ENCODE results near the gene CALM1.

Gene CALM1

GRCh38 chr14:90434370-90435020, 37.7 kb downstream of the CALM1 start:
- H3K4me3 Mint-ChIP-seq, result no peak overlapping the region
- H3K36me3 Mint-ChIP-seq (ENCODE audit: low read depth), result no peaks in the 10 kb centered on the region
- no peaks in the 10 kb centered on the region for H3K9me3 Mint-ChIP-seq
- H3K4me1 Mint-ChIP-seq (ENCODE audit: low read depth), result no peaks in the 10 kb centered on the region
- no peaks in the 10 kb centered on the region for H3K27me3 Mint-ChIP-seq
- no peak overlapping the region for H3K27ac Mint-ChIP-seq

- Mint-ChIP-seq H3K36me3 (ENCODE audit: low read depth) (no peaks in the 10 kb centered on the region), H3K27ac (no peak overlapping the region), H3K4me3 (no peak overlapping the region), H3K4me1 (ENCODE audit: low read depth) (no peaks in the 10 kb centered on the region), H3K27me3 (no peaks in the 10 kb centered on the region), H3K9me3 (no peaks in the 10 kb centered on the region)
Measured at GRCh38 chr14:90438841-90439240, 42.0 kb downstream of the CALM1 start.

GRCh38 chr14:90440021-90440451, 43.2 kb downstream of the CALM1 start:
- Mint-ChIP-seq H3K27ac (no peak overlapping the region), H3K4me1 (ENCODE audit: low read depth) (no peaks in the 10 kb centered on the region), H3K27me3 (no peaks in the 10 kb centered on the region)

GRCh38 chr14:90440592-90440991, 43.8 kb downstream of the CALM1 start:
- Mint-ChIP-seq H3K9me3 (no peaks in the 10 kb centered on the region), H3K36me3 (ENCODE audit: low read depth) (no peaks in the 10 kb centered on the region), H3K4me1 (ENCODE audit: low read depth) (no peaks in the 10 kb centered on the region), H3K4me3 (no peak overlapping the region), H3K27me3 (no peaks in the 10 kb centered on the region), H3K27ac (no peak overlapping the region)

More at GRCh38 chr14:90440021-90440451, 43.2 kb downstream of the CALM1 start:
- Mint-ChIP-seq H3K36me3 (ENCODE audit: low read depth) (no peaks in the 10 kb centered on the region), H3K9me3 (no peaks in the 10 kb centered on the region), H3K4me3 (no peak overlapping the region)

- Mint-ChIP-seq H3K4me1 (ENCODE audit: low read depth) (no peaks in the 10 kb centered on the region), H3K4me3 (no peak overlapping the region), H3K36me3 (ENCODE audit: low read depth) (no peaks in the 10 kb centered on the region)
Measured at GRCh38 chr14:90442388-90442787, 45.6 kb downstream of the CALM1 start.

GRCh38 chr14:90443161-90444076, 46.6 kb downstream of the CALM1 start:
- H3K9me3 Mint-ChIP-seq, result no peaks in the 10 kb centered on the region
- H3K4me3 Mint-ChIP-seq, result no peak overlapping the region
- H3K27me3 Mint-ChIP-seq, result no peaks in the 10 kb centered on the region
- no peaks in the 10 kb centered on the region for H3K4me1 Mint-ChIP-seq (ENCODE audit: low read depth)
- H3K27ac Mint-ChIP-seq, result no peak overlapping the region
- no peaks in the 10 kb centered on the region for H3K36me3 Mint-ChIP-seq (ENCODE audit: low read depth)

More at GRCh38 chr14:90442388-90442787, 45.6 kb downstream of the CALM1 start:
- Mint-ChIP-seq H3K27ac (no peak overlapping the region), H3K9me3 (no peaks in the 10 kb centered on the region), H3K27me3 (no peaks in the 10 kb centered on the region)

- no peak overlapping the region for H3K27ac Mint-ChIP-seq
- no peak overlapping the region for H3K4me3 Mint-ChIP-seq
- no peaks in the 10 kb centered on the region for H3K9me3 Mint-ChIP-seq
- H3K27me3 Mint-ChIP-seq, result no peaks in the 10 kb centered on the region
- H3K4me1 Mint-ChIP-seq (ENCODE audit: low read depth), result no peaks in the 10 kb centered on the region
- H3K36me3 Mint-ChIP-seq (ENCODE audit: low read depth), result no peaks in the 10 kb centered on the region
Measured at GRCh38 chr14:90444077-90444696, 47.4 kb downstream of the CALM1 start.

- H3K27me3 Mint-ChIP-seq, result no peaks in the 10 kb centered on the region
- H3K36me3 Mint-ChIP-seq (ENCODE audit: low read depth), result no peaks in the 10 kb centered on the region
- H3K4me3 Mint-ChIP-seq, result no peak overlapping the region
- no peaks in the 10 kb centered on the region for H3K9me3 Mint-ChIP-seq
- H3K27ac Mint-ChIP-seq, result no peak overlapping the region
- H3K4me1 Mint-ChIP-seq (ENCODE audit: low read depth), result no peaks in the 10 kb centered on the region
Measured at GRCh38 chr14:90445011-90445410, 48.2 kb downstream of the CALM1 start.

- Mint-ChIP-seq H3K9me3 (no peaks in the 10 kb centered on the region), H3K27ac (no peak overlapping the region), H3K4me3 (no peak overlapping the region), H3K36me3 (ENCODE audit: low read depth) (no peaks in the 10 kb centered on the region), H3K4me1 (ENCODE audit: low read depth) (no peaks in the 10 kb centered on the region), H3K27me3 (no peaks in the 10 kb centered on the region)
Measured at GRCh38 chr14:90446405-90446804, 49.6 kb downstream of the CALM1 start.

- Mint-ChIP-seq H3K4me1 (ENCODE audit: low read depth) (peaks cover 4% of the 10 kb centered on the region), H3K27ac (no peak overlapping the region), H3K27me3 (no peaks in the 10 kb centered on the region), H3K36me3 (ENCODE audit: low read depth) (no peaks in the 10 kb centered on the region), H3K4me3 (no peak overlapping the region), H3K9me3 (no peaks in the 10 kb centered on the region)
Measured at GRCh38 chr14:90447720-90448497, 51.1 kb downstream of the CALM1 start.

GRCh38 chr14:90449411-90449810, 52.6 kb downstream of the CALM1 start:
- Mint-ChIP-seq H3K9me3 (no peaks in the 10 kb centered on the region), H3K4me3 (no peak overlapping the region), H3K4me1 (ENCODE audit: low read depth) (peaks cover 4% of the 10 kb centered on the region), H3K27ac (no peak overlapping the region), H3K36me3 (ENCODE audit: low read depth) (no peaks in the 10 kb centered on the region), H3K27me3 (no peaks in the 10 kb centered on the region)

- H3K9me3 Mint-ChIP-seq, result no peaks in the 10 kb centered on the region
- no peaks in the 10 kb centered on the region for H3K27me3 Mint-ChIP-seq
- H3K27ac Mint-ChIP-seq, result no peak overlapping the region
Measured at GRCh38 chr14:90450151-90450550, 53.3 kb downstream of the CALM1 start.

GRCh38 chr14:90450667-90451066, 53.8 kb downstream of the CALM1 start:
- H3K9me3 Mint-ChIP-seq, result no peaks in the 10 kb centered on the region
- H3K4me1 Mint-ChIP-seq (ENCODE audit: low read depth), result peaks cover 4% of the 10 kb centered on the region
- no peak overlapping the region for H3K4me3 Mint-ChIP-seq
- H3K27me3 Mint-ChIP-seq, result no peaks in the 10 kb centered on the region
- no peak overlapping the region for H3K27ac Mint-ChIP-seq
- H3K36me3 Mint-ChIP-seq (ENCODE audit: low read depth), result no peaks in the 10 kb centered on the region

More at GRCh38 chr14:90450151-90450550, 53.3 kb downstream of the CALM1 start:
- Mint-ChIP-seq H3K4me1 (ENCODE audit: low read depth) (peaks cover 4% of the 10 kb centered on the region), H3K4me3 (no peak overlapping the region), H3K36me3 (ENCODE audit: low read depth) (no peaks in the 10 kb centered on the region)

GRCh38 chr14:90451443-90451842, 54.6 kb downstream of the CALM1 start:
- H3K4me1 Mint-ChIP-seq (ENCODE audit: low read depth), result peaks cover 4% of the 10 kb centered on the region
- no peak overlapping the region for H3K27ac Mint-ChIP-seq
- no peaks in the 10 kb centered on the region for H3K9me3 Mint-ChIP-seq
- H3K36me3 Mint-ChIP-seq (ENCODE audit: low read depth), result no peaks in the 10 kb centered on the region
- H3K27me3 Mint-ChIP-seq, result no peaks in the 10 kb centered on the region
- no peak overlapping the region for H3K4me3 Mint-ChIP-seq
